Psoas muscle (tissue), 8 donors: ENCODE results near the gene SLC38A10. TPM values are rescaled to one million over a fixed set of nuclear protein-coding genes. Genes with fewer than 3 reads are reported as not detected.

Experiments used
- ATAC-seq, 4 donors: fragments of 200-7000 bp; cut with Tn5 transposase; one replicate each; pipeline ENCODE4 v1.9.1; 2020; ENCODE audit warnings: moderate library complexity in 3 of 4, mild to moderate bottlenecking in 2 of 4
- DNase-seq, 2 donors: peaks; one replicate each; pipeline ENCODE4 v3.0.0-alpha.2; 2020
- H3K27ac ChIP-seq: fragments of 200-600 bp; one replicate; pipeline ENCODE4 v1.8.0; 2022
- H3K27me3 ChIP-seq, 3 donors: fragments of 200-600 bp in 1 of 3; one replicate each; pipeline versions ENCODE4 v1.6.1 to v1.8.0; 2013 to 2022; ENCODE audit warnings: low read length in 2 of 3, mild to moderate bottlenecking in 2 of 3, moderate library complexity in 1 of 3; ENCODE audit not compliant: insufficient read depth in 3 of 3
- H3K36me3 ChIP-seq, 2 donors: fragments of 200-600 bp in 1 of 2; one replicate each; pipeline versions ENCODE4 v1.6.1 to v1.8.0; 2013 to 2022; ENCODE audit warnings: low read depth in 1 of 2, mild to moderate bottlenecking in 1 of 2, moderate library complexity in 1 of 2; ENCODE audit not compliant: insufficient read depth in 1 of 2
- H3K4me1 ChIP-seq: fragments of 200-600 bp; one replicate; pipeline ENCODE4 v1.8.0; 2022
- H3K4me3 ChIP-seq: fragments of 200-600 bp; one replicate; pipeline ENCODE4 v1.8.0; 2022; ENCODE audit warnings: mild to moderate bottlenecking
- H3K9me3 ChIP-seq: fragments of 200-600 bp; one replicate; pipeline ENCODE4 v1.8.0; 2022
- WGBS, 3 donors: extraction: QIAGEN DNeasy Blood & Tissue Kit; methylation state at CpG; one replicate each; pipeline versions ENCODE4 v1.1.6 to v1.1.7; 2013; 5-methylcytosine and 5-hydroxymethylcytosine counted together
- intact Hi-C, 2 donors: fragments of 100-400 bp; cut with DNase I; formaldehyde crosslinking; loops; one replicate each; pipeline versions ENCODE4 v1.11.0 to v1.14.2; 2022
- polyA plus RNA-seq, 3 donors: library from polyadenylated mRNA; stranded (reverse); fragments of 200-250 nt; gene quantifications; one replicate each; pipeline ENCODE4 v1.2.3, GENCODE V29; 2013
- total RNA-seq, 4 donors: library from RNA; stranded (reverse); fragmentation: NEBNext Ultra II Directional in 2 of 4; extraction: Animal tissue kit (Norgen Biotek cat#: 25700) in 2 of 4; gene quantifications; one replicate each; pipeline versions ENCODE4 v1.2.1 to v1.2.4, GENCODE V29; 2021 to 2023
- TF ChIP-seq, protein P1 (sequence below): fragments of 200-600 bp; IDR thresholded peaks from one replicate; pipeline ENCODE4 v1.8.0; 2022; ENCODE audit warnings: antibody characterized with exemption
- donor health status: healthy with polysubstance abuse.
- donor health status: DM: no; HTN: no; CAD: no; lungs with moderate emphysema.
- donor health status: Bipolar disorder and iron deficiency.
- donor health status: healthy.
- donor health status: DM: yes; HTN: yes; CAD: no.
- donor health status: DM: no; HTN: no; CAD: no.
- donor health status: DM: no; HTN: no; CAD: no.
- donor health status: DM: yes; HTN: yes; CAD: no.

The SLC38A10 gene
- total and polyA plus RNA-seq, 7 donors, result 16.7 to 40.6 (median 19.8) TPM

GRCh38 chr17:81285179-81285878 lies 9.8 kb downstream of the SLC38A10 start:
- Histone ChIP-seq H3K4me3 (peak overlapping the region; percentile 53), H3K36me3 (peaks cover 0 to 35% of the 10 kb centered on the region in 2 donors), H3K27me3 (no peaks in the 10 kb centered on the region), H3K4me1 (no peaks in the 10 kb centered on the region), H3K9me3 (no peaks in the 10 kb centered on the region), H3K27ac (peak overlapping the region; percentile 74)
- ATAC-seq, result peak; percentile 20 to 71 (median 48)
- TF ChIP-seq, protein P1, sequence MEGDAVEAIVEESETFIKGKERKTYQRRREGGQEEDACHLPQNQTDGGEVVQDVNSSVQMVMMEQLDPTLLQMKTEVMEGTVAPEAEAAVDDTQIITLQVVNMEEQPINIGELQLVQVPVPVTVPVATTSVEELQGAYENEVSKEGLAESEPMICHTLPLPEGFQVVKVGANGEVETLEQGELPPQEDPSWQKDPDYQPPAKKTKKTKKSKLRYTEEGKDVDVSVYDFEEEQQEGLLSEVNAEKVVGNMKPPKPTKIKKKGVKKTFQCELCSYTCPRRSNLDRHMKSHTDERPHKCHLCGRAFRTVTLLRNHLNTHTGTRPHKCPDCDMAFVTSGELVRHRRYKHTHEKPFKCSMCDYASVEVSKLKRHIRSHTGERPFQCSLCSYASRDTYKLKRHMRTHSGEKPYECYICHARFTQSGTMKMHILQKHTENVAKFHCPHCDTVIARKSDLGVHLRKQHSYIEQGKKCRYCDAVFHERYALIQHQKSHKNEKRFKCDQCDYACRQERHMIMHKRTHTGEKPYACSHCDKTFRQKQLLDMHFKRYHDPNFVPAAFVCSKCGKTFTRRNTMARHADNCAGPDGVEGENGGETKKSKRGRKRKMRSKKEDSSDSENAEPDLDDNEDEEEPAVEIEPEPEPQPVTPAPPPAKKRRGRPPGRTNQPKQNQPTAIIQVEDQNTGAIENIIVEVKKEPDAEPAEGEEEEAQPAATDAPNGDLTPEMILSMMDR, result no peak
- intact Hi-C loops, result no loop called here
- peak; percentile 81 to 88 for DNase-seq
- WGBS, 3 donors, result 56 to 59% (median 58%) methylated on average over 37 of the region's 37 CpGs

DNA sequence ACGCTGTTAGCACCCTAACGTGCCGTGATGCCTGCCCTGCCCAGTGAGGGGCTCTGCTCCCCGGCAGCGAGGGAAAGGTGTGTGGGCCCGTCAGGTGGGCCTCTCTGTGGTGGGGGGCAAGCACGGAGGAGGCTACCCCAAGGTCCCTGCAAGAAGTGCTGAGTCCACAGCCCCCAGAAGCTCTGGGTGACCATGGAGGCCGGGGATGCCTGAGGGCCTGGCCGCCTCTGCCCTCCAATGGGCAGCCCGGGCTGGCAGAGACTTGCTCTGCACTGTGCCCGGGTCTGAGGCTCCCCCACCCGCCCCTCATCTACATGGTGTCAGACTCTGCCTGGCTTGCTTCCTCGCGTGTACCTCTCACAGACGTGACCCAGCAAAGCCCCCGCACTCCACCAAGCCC lies 12.2 kb downstream of the SLC38A10 start:
- no peak for ATAC-seq
- peaks cover 0 to 37% of the 10 kb centered on the region in 2 donors for H3K36me3 ChIP-seq

GRCh38 chr17:81282141-81282540 lies 13.0 kb downstream of the SLC38A10 start:
- H3K4me3 ChIP-seq, result no peak overlapping the region
- intact Hi-C loops, result no loop called here
- DNase-seq, result no peak
- peaks cover 0 to 37% of the 10 kb centered on the region in 2 donors for H3K36me3 ChIP-seq
- H3K4me1 ChIP-seq, result no peaks in the 10 kb centered on the region
- H3K9me3 ChIP-seq, result no peaks in the 10 kb centered on the region
- 92 to 96% (median 95%) methylated on average over 33 of the region's 33 CpGs for WGBS, 3 donors
- TF ChIP-seq, protein P1, result no peak
- no peak for ATAC-seq
- no peaks in the 10 kb centered on the region for H3K27me3 ChIP-seq
- no peak overlapping the region for H3K27ac ChIP-seq

More for the DNA sequence above, 12.2 kb downstream of the SLC38A10 start:
- H3K27ac ChIP-seq, result no peak overlapping the region
- H3K4me1 ChIP-seq, result no peaks in the 10 kb centered on the region
- no peaks in the 10 kb centered on the region for H3K27me3 ChIP-seq
- TF ChIP-seq, protein P1, result no peak
- WGBS, 3 donors, result 95 to 99% (median 96%) methylated on average over 16 of the region's 16 CpGs
- intact Hi-C loops, result no loop called here
- DNase-seq, result no peak
- no peaks in the 10 kb centered on the region for H3K9me3 ChIP-seq
- no peak overlapping the region for H3K4me3 ChIP-seq

DNA sequence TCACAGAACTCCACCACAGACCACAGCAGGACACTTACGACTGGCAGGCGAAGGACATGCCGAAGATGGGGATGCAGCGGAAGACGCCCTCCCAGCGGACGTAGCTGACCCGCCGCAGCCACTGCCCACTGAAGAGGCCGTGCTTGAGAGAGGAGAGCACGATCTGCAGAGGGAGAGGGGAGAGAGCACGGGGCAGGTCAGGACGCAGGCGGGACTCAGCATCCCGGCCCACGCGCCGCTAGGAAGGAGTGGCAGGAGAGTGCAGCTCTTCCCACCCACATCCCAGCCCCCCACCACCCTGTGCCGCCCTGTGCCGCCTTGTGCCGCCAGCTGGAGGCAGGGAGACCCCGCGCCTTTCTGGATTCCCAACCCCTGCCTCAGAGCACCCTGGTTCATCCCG lies 14.5 kb downstream of the SLC38A10 start:
- TF ChIP-seq, protein P1, result no peak
- H3K27ac ChIP-seq, result no peak overlapping the region
- peaks cover 3 to 47% of the 10 kb centered on the region in 2 donors for H3K36me3 ChIP-seq
- no peaks in the 10 kb centered on the region for H3K9me3 ChIP-seq
- H3K4me3 ChIP-seq, result no peak overlapping the region
- H3K27me3 ChIP-seq, result no peaks in the 10 kb centered on the region
- ATAC-seq, result no peak
- 90 to 95% (median 95%) methylated on average over 20 to 24 of the region's 24 CpGs for WGBS, 3 donors
- no peaks in the 10 kb centered on the region for H3K4me1 ChIP-seq
- DNase-seq, result no peak
- intact Hi-C loops, result no loop called here
